Panc1 (cell line): ENCODE measurements around the gene ADAMTS2. TPM values are rescaled to one million over a fixed set of nuclear protein-coding genes. Genes with fewer than 3 reads are reported as not detected.

Experiments
- ATAC-seq: fragments of 200-7000 bp; cut with Tn5 transposase; 2 replicates; pipeline ENCODE4 v1.9.1; 2020; ENCODE audit warnings: mild to moderate bottlenecking, moderate library complexity
- BruUV-seq: library from RNA; stranded (reverse); fragments of 400-500 nt; replicated peaks from 2 replicates; lab custom pipeline; 2021; lab: Mats Ljungman, UMichigan
- CTCF ChIA-PET: fragments of 300-600 bp; sonication (Branson Sonifier 250); formaldehyde crosslinking; loops from one replicate; lab custom pipeline; 2022; ENCODE audit warnings: antibody characterized with exemption; lab: Charles Lee
- POLR2A ChIA-PET: fragments of 300-600 bp; sonication (Branson Sonifier 250); formaldehyde crosslinking; loops from one replicate; lab custom pipeline; 2022; ENCODE audit warnings: antibody characterized with exemption; lab: Charles Lee
- DNase-seq: peaks from one replicate; pipeline ENCODE4 v3.0.0-alpha.2; 2010; ENCODE audit warnings: low read depth, low spot score
- H3K27ac ChIP-seq: 2 replicates; pipeline ENCODE4 v1.5.1; 2011; ENCODE audit warnings: mild to moderate bottlenecking, low read length, inconsistent platforms
- H3K27me3 ChIP-seq: fragments of 200-500 bp; sonication (Bioruptor generic); 2 replicates; pipeline ENCODE4 v1.6.0; 2014; ENCODE audit warnings: low read length, inconsistent platforms; ENCODE audit not compliant: control insufficient read depth, insufficient read depth
- H3K36me3 ChIP-seq: fragments of 200-500 bp; sonication (Bioruptor generic); 2 replicates; pipeline ENCODE4 v1.5.1; 2014; ENCODE audit warnings: inconsistent platforms, mild to moderate bottlenecking, low read length, moderate library complexity; ENCODE audit not compliant: control insufficient read depth, insufficient read depth
- H3K4me1 ChIP-seq: 2 replicates; pipeline ENCODE4 v1.5.1; 2011; ENCODE audit warnings: inconsistent platforms, mild to moderate bottlenecking, low read length, moderate library complexity; ENCODE audit not compliant: control insufficient read depth, insufficient read depth
- H3K4me3 ChIP-seq, 2 experiments: 2 replicates each; pipeline ENCODE4 v1.5.1; 2011 to 2012; ENCODE audit warnings: low read depth in 2 of 2, low read length in 2 of 2, mild to moderate bottlenecking in 2 of 2, inconsistent platforms in 1 of 2, moderate library complexity in 1 of 2
- H3K9me3 ChIP-seq: fragments of 200-500 bp; sonication (Bioruptor generic); 2 replicates; pipeline ENCODE4 v1.5.1; 2014; ENCODE audit warnings: low read depth, mild to moderate bottlenecking, inconsistent platforms, low read length, moderate library complexity; ENCODE audit not compliant: control insufficient read depth, insufficient read depth
- POLR2AphosphoS5 ChIP-seq: IDR thresholded peaks from 2 replicates; pipeline ENCODE4 v1.6.1; 2012; ENCODE audit warnings: mild to moderate bottlenecking, low read depth, low read length, moderate library complexity
- REST ChIP-seq, 2 experiments: IDR thresholded peaks; 2 replicates each; pipeline ENCODE4 v1.6.1; 2011 to 2012; ENCODE audit warnings: low read depth in 2 of 2, control low read depth in 1 of 2, low read length in 1 of 2, mild to moderate bottlenecking in 1 of 2, moderate library complexity in 1 of 2; ENCODE audit not compliant: insufficient read depth in 1 of 2
- SIN3A ChIP-seq: IDR thresholded peaks from 2 replicates; pipeline ENCODE4 v1.6.1; 2012; ENCODE audit warnings: low read depth, mild to moderate bottlenecking, low read length, moderate library complexity, borderline replicate concordance; ENCODE audit not compliant: insufficient read depth
- TCF7L2 ChIP-seq: IDR thresholded peaks from 2 replicates; pipeline ENCODE4 v1.6.1; 2011; ENCODE audit warnings: mild to moderate bottlenecking, low read depth, low read length, inconsistent platforms
- in situ Hi-C: cut with HindIII; loops from 2 replicates; pipeline ENCODE4 v1.10.0; 2016; ENCODE audit warnings: low sequenced_read_pairs, low pct_unique_long_range_greater_than_20kb
- intact Hi-C: fragments of 100-400 bp; cut with micrococcal nuclease; formaldehyde crosslinking; loops from one replicate; pipeline ENCODE4 v1.10.0; 2022; ENCODE audit not compliant: unreplicated experiment
- total RNA-seq: library from RNA; stranded (reverse); gene quantifications from one replicate; pipeline ENCODE4 v1.2.1, GENCODE V29; 2021; ENCODE audit not compliant: unreplicated experiment
- TF ChIP-seq, protein P1 (sequence below): fragments of 450-650 bp; IDR thresholded peaks from 2 replicates; pipeline ENCODE4 v1.5.1; 2017; ENCODE audit warnings: mild to moderate bottlenecking

Gene ADAMTS2
- total RNA-seq, 1 experiment from 2014 or later, result 0.13 TPM

GRCh38 chr5:179230061-179230461 is 115.2 kb downstream of the ADAMTS2 start:
- H3K27me3 ChIP-seq, result no peaks in the 10 kb centered on the region; the same call in 1 of the 2 replicates
- intact Hi-C loops, result no loop called here
- POLR2A ChIA-PET, result no interaction called here
- H3K36me3 ChIP-seq, result no peaks in the 10 kb centered on the region
- BruUV-seq, result no TSS peak
- no peaks in the 10 kb centered on the region for H3K9me3 ChIP-seq
- CTCF ChIA-PET, result interaction anchor here (1.0 kb wide), 1 partner anchor 16 kb away, joined by 4 read pairs; no protein-coding TSS in a partner anchor
- no peak for TF ChIP-seq TCF7L2
- no peak for TF ChIP-seq REST (IDR thresholded peaks at IDR 0.05; ENCODE audit: insufficient read depth in 1 of 2, low read depth in 2 of 2, low read length in 1 of 2)
- TF ChIP-seq POLR2AphosphoS5, result no peak
- TF ChIP-seq SIN3A, result no peak
- TF ChIP-seq, protein P1, sequence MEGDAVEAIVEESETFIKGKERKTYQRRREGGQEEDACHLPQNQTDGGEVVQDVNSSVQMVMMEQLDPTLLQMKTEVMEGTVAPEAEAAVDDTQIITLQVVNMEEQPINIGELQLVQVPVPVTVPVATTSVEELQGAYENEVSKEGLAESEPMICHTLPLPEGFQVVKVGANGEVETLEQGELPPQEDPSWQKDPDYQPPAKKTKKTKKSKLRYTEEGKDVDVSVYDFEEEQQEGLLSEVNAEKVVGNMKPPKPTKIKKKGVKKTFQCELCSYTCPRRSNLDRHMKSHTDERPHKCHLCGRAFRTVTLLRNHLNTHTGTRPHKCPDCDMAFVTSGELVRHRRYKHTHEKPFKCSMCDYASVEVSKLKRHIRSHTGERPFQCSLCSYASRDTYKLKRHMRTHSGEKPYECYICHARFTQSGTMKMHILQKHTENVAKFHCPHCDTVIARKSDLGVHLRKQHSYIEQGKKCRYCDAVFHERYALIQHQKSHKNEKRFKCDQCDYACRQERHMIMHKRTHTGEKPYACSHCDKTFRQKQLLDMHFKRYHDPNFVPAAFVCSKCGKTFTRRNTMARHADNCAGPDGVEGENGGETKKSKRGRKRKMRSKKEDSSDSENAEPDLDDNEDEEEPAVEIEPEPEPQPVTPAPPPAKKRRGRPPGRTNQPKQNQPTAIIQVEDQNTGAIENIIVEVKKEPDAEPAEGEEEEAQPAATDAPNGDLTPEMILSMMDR, result no peak
- no peaks in the 10 kb centered on the region for H3K4me1 ChIP-seq
- no peak overlapping the region for H3K4me3 ChIP-seq
- in situ Hi-C loops, result no loop called here
- ATAC-seq (no peak), DNase-seq (no peak)
- H3K27ac ChIP-seq, result no peak overlapping the region

GRCh38 chr5:179229331-179229831 is 115.9 kb downstream of the ADAMTS2 start:
- CTCF ChIA-PET, result no interaction called here
- DNase-seq (no peak), ATAC-seq (no peak)
- H3K36me3 ChIP-seq, result no peaks in the 10 kb centered on the region
- no peaks in the 10 kb centered on the region; the same call in 1 of the 2 replicates for H3K27me3 ChIP-seq
- POLR2A ChIA-PET, result no interaction called here
- H3K9me3 ChIP-seq, result no peaks in the 10 kb centered on the region
- no peaks in the 10 kb centered on the region for H3K4me1 ChIP-seq
- intact Hi-C loops (no loop called here), in situ Hi-C loops (no loop called here)
- H3K4me3 ChIP-seq, result no peak overlapping the region
- H3K27ac ChIP-seq, result no peak overlapping the region
- TF ChIP-seq REST (IDR thresholded peaks at IDR 0.05; ENCODE audit: insufficient read depth in 1 of 2, low read depth in 2 of 2, low read length in 1 of 2) (no peak), TCF7L2 (no peak), POLR2AphosphoS5 (no peak), SIN3A (no peak)
- TF ChIP-seq, protein P1, result no peak
- BruUV-seq, result no TSS peak
